ENCODE data around the gene EMID1. TPM values are rescaled to one million over a fixed set of nuclear protein-coding genes. Genes with fewer than 3 reads are reported as not detected.
A peak's percentile ranks its signal among the peaks of the same experiment; 100 is the strongest.

EMID1 gene
- total and polyA plus RNA-seq, 8 donors, result 1.8 to 23.6 (median 10.3) TPM; not detected in 1

GRCh38 chr22:29208879-29209623, 3.4 kb downstream of the EMID1 start:
- TF ChIP-seq POLR2A (IDR thresholded peaks at IDR 0.05), result no peak
- TF ChIP-seq POLR2AphosphoS5 (IDR thresholded peaks at IDR 0.05), result no peak
- TF ChIP-seq, protein P1, sequence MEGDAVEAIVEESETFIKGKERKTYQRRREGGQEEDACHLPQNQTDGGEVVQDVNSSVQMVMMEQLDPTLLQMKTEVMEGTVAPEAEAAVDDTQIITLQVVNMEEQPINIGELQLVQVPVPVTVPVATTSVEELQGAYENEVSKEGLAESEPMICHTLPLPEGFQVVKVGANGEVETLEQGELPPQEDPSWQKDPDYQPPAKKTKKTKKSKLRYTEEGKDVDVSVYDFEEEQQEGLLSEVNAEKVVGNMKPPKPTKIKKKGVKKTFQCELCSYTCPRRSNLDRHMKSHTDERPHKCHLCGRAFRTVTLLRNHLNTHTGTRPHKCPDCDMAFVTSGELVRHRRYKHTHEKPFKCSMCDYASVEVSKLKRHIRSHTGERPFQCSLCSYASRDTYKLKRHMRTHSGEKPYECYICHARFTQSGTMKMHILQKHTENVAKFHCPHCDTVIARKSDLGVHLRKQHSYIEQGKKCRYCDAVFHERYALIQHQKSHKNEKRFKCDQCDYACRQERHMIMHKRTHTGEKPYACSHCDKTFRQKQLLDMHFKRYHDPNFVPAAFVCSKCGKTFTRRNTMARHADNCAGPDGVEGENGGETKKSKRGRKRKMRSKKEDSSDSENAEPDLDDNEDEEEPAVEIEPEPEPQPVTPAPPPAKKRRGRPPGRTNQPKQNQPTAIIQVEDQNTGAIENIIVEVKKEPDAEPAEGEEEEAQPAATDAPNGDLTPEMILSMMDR (IDR thresholded peaks at IDR 0.05), result no peak
- TF ChIP-seq EP300 (IDR thresholded peaks at IDR 0.05), result no peak
- Histone ChIP-seq H3K9me3 (no peaks in the 10 kb centered on the region), H3K27me3 (peaks cover 0 to 17% (median 0%) of the 10 kb centered on the region in 3 donors), H3K36me3 (no peaks in the 10 kb centered on the region), H3K27ac (peak overlapping the region in 2 of 5 donors; percentile 4 to 26), H3K4me3 (no peak overlapping the region), H3K4me1 (peaks cover 21 to 42% (median 30%) of the 10 kb centered on the region in 4 donors)
- 33 to 52% (median 49%) methylated on average over 16 to 17 of the region's 17 CpGs for WGBS, 5 donors
- DNase-seq, result peak; percentile 43 to 83
- intact Hi-C loops (cut with DNase I; ENCODE audit: low total_unique reads), result loop anchor here (5.0 kb wide), 1 partner anchor 38 kb away; no protein-coding TSS in a partner anchor

GRCh38 chr22:29209624-29209929, 3.9 kb downstream of the EMID1 start:
- no peaks in the 10 kb centered on the region for H3K36me3 ChIP-seq
- H3K4me1 ChIP-seq, result peaks cover 21 to 37% (median 30%) of the 10 kb centered on the region in 4 donors
- intact Hi-C loops (cut with DNase I; ENCODE audit: low total_unique reads), result loop anchor here (5.0 kb wide), 1 partner anchor 38 kb away; no protein-coding TSS in a partner anchor
- TF ChIP-seq POLR2A (IDR thresholded peaks at IDR 0.05) (no peak), POLR2AphosphoS5 (IDR thresholded peaks at IDR 0.05) (no peak), EP300 (IDR thresholded peaks at IDR 0.05) (no peak)
- TF ChIP-seq, protein P1 (IDR thresholded peaks at IDR 0.05), result no peak
- DNase-seq, result no peak
- 80 to 97% (median 92%) methylated on average over 3 of the region's 3 CpGs for WGBS, 5 donors
- H3K27me3 ChIP-seq, result peaks cover 0 to 17% (median 0%) of the 10 kb centered on the region in 3 donors
- no peak overlapping the region for H3K4me3 ChIP-seq
- H3K27ac ChIP-seq, result no peak overlapping the region
- no peaks in the 10 kb centered on the region for H3K9me3 ChIP-seq

DNA sequence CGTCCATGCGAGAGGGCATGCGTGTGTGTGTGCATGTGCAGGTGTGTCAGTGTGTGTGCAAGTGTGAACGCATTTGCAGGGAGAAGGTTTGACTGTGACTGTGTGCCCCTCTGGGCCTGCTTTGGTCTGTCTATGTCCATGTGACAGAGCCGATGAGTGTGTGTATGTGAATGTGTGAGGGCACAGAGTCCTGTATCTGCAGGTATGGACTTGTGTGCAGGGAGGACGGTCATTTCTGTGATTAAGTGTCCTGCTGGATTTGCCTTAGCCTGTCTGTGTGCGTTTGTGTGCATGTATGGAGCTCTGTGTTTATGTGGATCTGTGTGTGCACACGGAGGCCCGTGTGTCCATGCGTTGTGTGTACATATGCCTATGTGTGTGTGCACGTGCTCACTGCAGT, 5.4 kb downstream of the EMID1 start:
- no peak for TF ChIP-seq POLR2A (IDR thresholded peaks at IDR 0.05)
- WGBS, 5 donors, result 78 to 92% (median 90%) methylated on average over 11 of the region's 11 CpGs
- H3K4me3 ChIP-seq, result no peak overlapping the region
- no peak for DNase-seq
- H3K4me1 ChIP-seq, result peaks cover 12 to 25% (median 24%) of the 10 kb centered on the region in 4 donors
- H3K27ac ChIP-seq, result no peak overlapping the region
- no peaks in the 10 kb centered on the region for H3K9me3 ChIP-seq
- intact Hi-C loops (cut with DNase I; ENCODE audit: low total_unique reads), result no loop called here
- H3K27me3 ChIP-seq, result peaks cover 0 to 11% (median 0%) of the 10 kb centered on the region in 3 donors
- H3K36me3 ChIP-seq, result no peaks in the 10 kb centered on the region

DNA sequence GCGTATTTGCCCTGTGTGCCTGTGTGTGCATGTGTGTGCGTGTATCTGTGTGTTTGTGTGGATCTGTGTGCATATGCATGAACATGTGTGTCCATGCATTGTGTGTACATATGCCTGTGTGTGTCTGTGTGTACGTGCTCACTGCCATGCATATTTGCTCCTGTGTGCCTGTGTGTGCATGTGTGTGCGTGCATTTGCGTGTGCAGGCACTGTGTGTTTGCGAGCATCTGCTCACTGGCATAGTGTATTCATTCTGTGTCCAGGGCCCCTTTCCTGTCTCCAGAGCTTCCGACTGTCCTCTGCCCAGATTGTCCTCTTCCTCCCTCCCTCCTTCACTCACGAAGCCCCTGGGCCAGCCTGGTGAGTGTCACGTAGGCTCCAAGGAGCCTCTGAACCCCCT, 5.8 kb downstream of the EMID1 start:
- WGBS, 5 donors, result 86 to 96% (median 93%) methylated on average over 9 of the region's 9 CpGs
- intact Hi-C loops (cut with DNase I; ENCODE audit: low total_unique reads), result no loop called here
- TF ChIP-seq POLR2AphosphoS5 (IDR thresholded peaks at IDR 0.05), result no peak
- TF ChIP-seq EP300 (IDR thresholded peaks at IDR 0.05), result no peak
- TF ChIP-seq POLR2A (IDR thresholded peaks at IDR 0.05), result no peak
- TF ChIP-seq, protein P1 (IDR thresholded peaks at IDR 0.05), result no peak
- Histone ChIP-seq H3K4me1 (peaks cover 8 to 21% (median 20%) of the 10 kb centered on the region in 4 donors), H3K9me3 (no peaks in the 10 kb centered on the region), H3K27me3 (peaks cover 0 to 7% (median 0%) of the 10 kb centered on the region in 3 donors), H3K36me3 (no peaks in the 10 kb centered on the region), H3K4me3 (no peak overlapping the region), H3K27ac (no peak overlapping the region)
- no peak for DNase-seq

GRCh38 chr22:29212743-29213142, 7.0 kb downstream of the EMID1 start:
- intact Hi-C loops (cut with DNase I; ENCODE audit: low total_unique reads), result no loop called here
- H3K9me3 ChIP-seq, result no peaks in the 10 kb centered on the region
- TF ChIP-seq POLR2AphosphoS5 (IDR thresholded peaks at IDR 0.05) (no peak), EP300 (IDR thresholded peaks at IDR 0.05) (no peak), POLR2A (IDR thresholded peaks at IDR 0.05) (no peak)
- TF ChIP-seq, protein P1 (IDR thresholded peaks at IDR 0.05), result no peak
- H3K4me3 ChIP-seq, result no peak overlapping the region
- H3K27me3 ChIP-seq, result no peaks in the 10 kb centered on the region
- 56 to 71% (median 62%) methylated on average over 11 of the region's 11 CpGs for WGBS, 5 donors
- no peak for DNase-seq
- H3K27ac ChIP-seq, result no peak overlapping the region
- H3K4me1 ChIP-seq, result peaks cover 8 to 18% (median 16%) of the 10 kb centered on the region in 4 donors
- no peaks in the 10 kb centered on the region for H3K36me3 ChIP-seq
